ENCODE measurements around the gene IGIP. TPM values are rescaled to one million over a fixed set of nuclear protein-coding genes. Genes with fewer than 3 reads are reported as not detected.
A peak's percentile ranks its signal among the peaks of the same experiment; 100 is the strongest.

The IGIP gene
- total RNA-seq, 4 donors from 2014 or later = 8.4 to 21.3 (median 16.8) TPM

GRCh38 chr5:140128376-140128775 is 2.6 kb downstream of the IGIP start:
- no peak for ATAC-seq (ENCODE audit: low FRiP score)
- TF ChIP-seq, protein P1, sequence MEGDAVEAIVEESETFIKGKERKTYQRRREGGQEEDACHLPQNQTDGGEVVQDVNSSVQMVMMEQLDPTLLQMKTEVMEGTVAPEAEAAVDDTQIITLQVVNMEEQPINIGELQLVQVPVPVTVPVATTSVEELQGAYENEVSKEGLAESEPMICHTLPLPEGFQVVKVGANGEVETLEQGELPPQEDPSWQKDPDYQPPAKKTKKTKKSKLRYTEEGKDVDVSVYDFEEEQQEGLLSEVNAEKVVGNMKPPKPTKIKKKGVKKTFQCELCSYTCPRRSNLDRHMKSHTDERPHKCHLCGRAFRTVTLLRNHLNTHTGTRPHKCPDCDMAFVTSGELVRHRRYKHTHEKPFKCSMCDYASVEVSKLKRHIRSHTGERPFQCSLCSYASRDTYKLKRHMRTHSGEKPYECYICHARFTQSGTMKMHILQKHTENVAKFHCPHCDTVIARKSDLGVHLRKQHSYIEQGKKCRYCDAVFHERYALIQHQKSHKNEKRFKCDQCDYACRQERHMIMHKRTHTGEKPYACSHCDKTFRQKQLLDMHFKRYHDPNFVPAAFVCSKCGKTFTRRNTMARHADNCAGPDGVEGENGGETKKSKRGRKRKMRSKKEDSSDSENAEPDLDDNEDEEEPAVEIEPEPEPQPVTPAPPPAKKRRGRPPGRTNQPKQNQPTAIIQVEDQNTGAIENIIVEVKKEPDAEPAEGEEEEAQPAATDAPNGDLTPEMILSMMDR (IDR thresholded peaks at IDR 0.05) = no peak
- DNase-seq (ENCODE audit: low spot score) = no peak

DNA sequence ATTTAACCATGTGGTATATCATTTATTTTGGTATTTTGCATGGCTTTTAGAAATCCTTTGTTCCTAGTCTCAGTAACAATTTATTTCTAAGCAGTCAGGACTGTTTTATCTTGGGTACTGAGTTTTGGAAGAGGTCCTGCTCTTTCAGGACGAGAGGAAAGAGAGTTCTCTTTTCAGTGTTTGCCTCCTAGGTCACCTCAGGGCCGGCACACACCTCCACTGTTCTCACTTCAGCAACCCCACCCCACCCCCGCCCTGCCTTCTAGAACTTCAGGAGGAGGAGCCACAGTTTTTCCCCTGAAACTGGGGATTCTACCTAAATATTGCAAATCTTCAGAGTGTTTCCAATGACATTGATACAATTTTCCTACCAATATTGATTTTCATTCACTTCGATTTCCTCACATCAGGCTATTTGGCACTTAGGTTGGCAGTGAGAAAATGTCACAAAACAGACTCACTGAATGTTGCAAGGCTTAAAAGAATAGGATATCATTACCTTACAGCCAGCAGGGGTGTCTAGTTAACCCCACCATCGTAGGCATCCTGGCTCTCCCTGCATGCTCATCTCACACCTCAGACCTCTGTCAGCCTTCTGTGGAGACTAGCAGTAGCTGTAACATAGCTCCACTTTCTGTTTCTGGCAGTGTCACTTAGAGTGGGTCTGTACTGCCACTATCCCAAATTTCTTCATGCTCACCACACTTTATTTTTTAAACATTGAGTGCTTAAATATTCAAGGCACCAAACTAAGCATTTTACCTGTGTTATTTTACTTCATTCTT is 5.4 kb downstream of the IGIP start:
- no peak for ATAC-seq (ENCODE audit: low FRiP score)
- TF ChIP-seq, protein P1 (IDR thresholded peaks at IDR 0.05) = no peak
- no peak for DNase-seq (ENCODE audit: low spot score)

DNA sequence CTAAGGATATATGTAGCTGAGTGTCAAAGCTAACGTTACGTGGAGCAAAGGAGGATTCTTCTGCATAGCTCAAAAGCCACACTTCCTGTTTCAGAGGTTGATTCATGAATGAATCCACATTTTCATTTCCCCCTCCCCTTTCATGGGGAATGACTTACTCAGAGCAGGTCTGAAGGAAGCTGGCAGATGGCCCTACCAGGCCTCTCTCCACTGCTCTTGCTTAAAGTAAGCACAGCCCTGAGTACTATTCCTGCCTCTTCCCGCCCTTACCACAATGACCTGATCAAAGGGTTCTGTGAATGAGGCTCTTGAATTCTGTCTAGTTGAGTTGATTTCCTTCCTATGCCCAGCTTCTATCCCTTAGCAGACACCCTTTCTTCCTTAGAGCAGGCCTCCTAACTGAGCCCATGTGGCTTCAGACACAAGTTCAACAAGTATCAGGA is 6.3 kb downstream of the IGIP start:
- no peak for DNase-seq (ENCODE audit: low spot score)
- ATAC-seq (ENCODE audit: low FRiP score) = peak; percentile 76

DNA sequence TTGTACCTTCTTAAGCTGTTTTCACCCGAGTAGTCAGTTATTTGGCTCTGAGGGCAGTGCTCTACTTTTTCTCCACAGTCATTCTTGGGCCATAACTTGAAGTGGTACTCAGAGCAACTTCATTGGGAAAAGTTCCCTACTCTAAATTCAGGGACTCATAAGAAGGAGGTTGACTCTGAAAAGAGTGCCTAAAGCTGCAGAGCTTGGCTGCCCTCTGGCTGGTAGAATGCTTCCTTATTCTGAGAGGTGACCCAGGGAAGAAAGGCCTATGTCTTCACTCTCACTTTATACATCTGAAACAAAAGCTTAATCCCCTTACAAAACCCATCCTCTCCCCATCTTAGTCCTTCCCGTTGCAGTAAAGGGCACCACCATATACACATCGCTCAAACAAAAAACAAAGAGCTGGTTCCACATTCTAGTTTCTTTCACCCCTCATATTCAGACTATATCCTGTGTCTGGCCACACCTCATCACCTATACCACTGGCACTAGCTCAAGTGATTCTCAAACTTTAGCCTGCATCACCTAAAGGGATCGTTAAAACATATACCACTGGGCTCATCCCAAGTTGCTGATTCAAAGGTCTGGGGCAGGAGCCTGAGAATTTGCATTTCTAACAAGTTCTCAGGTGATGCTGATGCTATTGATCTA is 7.9 kb downstream of the IGIP start:
- ATAC-seq (ENCODE audit: low FRiP score) = no peak

More for the DNA sequence above, 6.3 kb downstream of the IGIP start:
- TF ChIP-seq, protein P1 (IDR thresholded peaks at IDR 0.05) = no peak

DNA sequence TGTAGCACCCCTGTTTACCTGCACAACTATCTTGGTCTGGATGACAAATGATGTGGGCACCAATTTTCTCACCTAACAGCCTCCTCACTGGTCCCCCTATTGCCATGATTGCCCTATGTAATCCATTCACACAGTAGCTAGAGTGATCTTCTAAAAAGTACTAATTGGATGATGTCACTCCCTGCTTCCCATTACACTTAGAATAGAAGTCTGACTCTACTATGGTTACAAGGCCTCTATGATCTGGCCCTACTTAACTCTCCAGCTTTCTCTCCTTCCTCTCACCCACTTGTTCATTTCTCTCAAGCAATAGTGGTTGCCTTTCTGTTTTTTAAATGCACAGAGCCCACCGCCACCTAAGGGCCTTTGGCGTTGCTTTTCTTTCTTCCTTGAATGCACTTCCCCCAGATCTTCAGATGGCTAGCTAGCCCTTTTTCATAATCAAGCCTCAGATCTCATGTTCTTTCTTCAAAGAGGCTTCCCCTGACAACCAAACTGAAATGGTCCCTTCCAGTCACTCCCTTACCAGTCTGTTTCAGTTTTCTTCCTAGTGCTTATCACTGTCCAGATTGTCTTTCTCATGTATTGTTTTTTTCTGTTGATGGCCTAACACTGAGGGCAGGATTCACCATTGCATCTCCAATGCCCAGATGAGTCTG is 8.7 kb downstream of the IGIP start:
- no peak for ATAC-seq (ENCODE audit: low FRiP score)
- TF ChIP-seq, protein P1 (IDR thresholded peaks at IDR 0.05) = no peak
- no peak for DNase-seq (ENCODE audit: low spot score)

More for the DNA sequence above, 7.9 kb downstream of the IGIP start:
- TF ChIP-seq, protein P1 (IDR thresholded peaks at IDR 0.05) = no peak
- DNase-seq (ENCODE audit: low spot score) = no peak

GRCh38 chr5:140135127-140135526 is 9.4 kb downstream of the IGIP start:
- DNase-seq (ENCODE audit: low spot score) = no peak
- TF ChIP-seq, protein P1 (IDR thresholded peaks at IDR 0.05) = no peak
- no peak for ATAC-seq (ENCODE audit: low FRiP score)
